ENCODE measurements around the gene MFN2.

The MFN2 gene

GRCh38 chr1:12056331-12056841 lies 76.1 kb downstream of the MFN2 start:
- DNase-seq (ENCODE audit: extremely low spot score): no peak
- ChIA-PET CTCF (no interaction called here), POLR2A (no interaction called here)
- no peak for TF ChIP-seq ARNT (IDR thresholded peaks at IDR 0.05)
- TF ChIP-seq SUZ12 (IDR thresholded peaks at IDR 0.05): no peak
- no peak for TF ChIP-seq CTBP1 (IDR thresholded peaks at IDR 0.05; ENCODE audit: borderline replicate concordance)
- no peak for TF ChIP-seq BHLHE40 (IDR thresholded peaks at IDR 0.05; ENCODE audit: borderline replicate concordance)
- TF ChIP-seq NFRKB (IDR thresholded peaks at IDR 0.05): no peak
- no peak for TF ChIP-seq SP1 (IDR thresholded peaks at IDR 0.05)
- no peak for TF ChIP-seq FOXM1 (IDR thresholded peaks at IDR 0.05; ENCODE audit: borderline replicate concordance)
- TF ChIP-seq FOXK2 (IDR thresholded peaks at IDR 0.05): no peak
- no peak for TF ChIP-seq L3MBTL2 (conservative IDR thresholded peaks at IDR 0.05)
- no peak for TF ChIP-seq FOXA1 (IDR thresholded peaks at IDR 0.05)
- TF ChIP-seq LEF1 (IDR thresholded peaks at IDR 0.05; ENCODE audit: borderline replicate concordance): no peak
- TF ChIP-seq HDGF (IDR thresholded peaks at IDR 0.05; ENCODE audit: borderline replicate concordance): no peak
- no peak for TF ChIP-seq TARDBP (IDR thresholded peaks at IDR 0.05)

- TF ChIP-seq L3MBTL2 (conservative IDR thresholded peaks at IDR 0.05) (no peak), SUZ12 (IDR thresholded peaks at IDR 0.05) (no peak), ARNT (IDR thresholded peaks at IDR 0.05) (no peak), PKNOX1 (IDR thresholded peaks at IDR 0.05) (no peak), HDGF (IDR thresholded peaks at IDR 0.05; ENCODE audit: borderline replicate concordance) (no peak), TARDBP (IDR thresholded peaks at IDR 0.05) (no peak), FOXA1 (IDR thresholded peaks at IDR 0.05) (no peak), SP1 (IDR thresholded peaks at IDR 0.05) (no peak), FOXM1 (IDR thresholded peaks at IDR 0.05; ENCODE audit: borderline replicate concordance) (no peak), ELF4 (IDR thresholded peaks at IDR 0.05) (no peak), BHLHE40 (IDR thresholded peaks at IDR 0.05; ENCODE audit: borderline replicate concordance) (no peak), ZNF384 (IDR thresholded peaks at IDR 0.05) (no peak), CTBP1 (IDR thresholded peaks at IDR 0.05; ENCODE audit: borderline replicate concordance) (no peak), NFRKB (IDR thresholded peaks at IDR 0.05) (no peak), FOXK2 (IDR thresholded peaks at IDR 0.05) (no peak), LEF1 (IDR thresholded peaks at IDR 0.05; ENCODE audit: borderline replicate concordance) (no peak)
- ChIA-PET CTCF (no interaction called here), POLR2A (interaction anchor here (0.8 kb wide), 1 partner anchor 562 kb away, joined by 3 read pairs; no protein-coding TSS in a partner anchor)
- DNase-seq (ENCODE audit: extremely low spot score): no peak
These were observed 77.1 kb downstream of the MFN2 start for GRCh38 chr1:12057382-12057781.

GRCh38 chr1:12057940-12058687 lies 77.9 kb downstream of the MFN2 start:
- ChIA-PET POLR2A (no interaction called here), CTCF (no interaction called here)
- TF ChIP-seq SUZ12 (IDR thresholded peaks at IDR 0.05) (no peak), PKNOX1 (IDR thresholded peaks at IDR 0.05) (no peak)
- DNase-seq (ENCODE audit: extremely low spot score): no peak

GRCh38 chr1:12059226-12059625 lies 79.0 kb downstream of the MFN2 start:
- POLR2A ChIA-PET: interaction anchor here (1.1 kb wide), 1 partner anchor 40 kb away, joined by 3 read pairs; the partner anchor contains the start of gene MIIP
- DNase-seq (ENCODE audit: extremely low spot score): no peak
- no peak for TF ChIP-seq ZNF384 (IDR thresholded peaks at IDR 0.05)
- CTCF ChIA-PET: no interaction called here

- ChIA-PET CTCF (no interaction called here), POLR2A (interaction anchor here (1.1 kb wide), 1 partner anchor 41 kb away, joined by 3 read pairs; the partner anchor contains the start of gene MIIP)
- DNase-seq (ENCODE audit: extremely low spot score): no peak
- TF ChIP-seq FOXK2 (IDR thresholded peaks at IDR 0.05) (no peak), CTBP1 (IDR thresholded peaks at IDR 0.05; ENCODE audit: borderline replicate concordance) (no peak), HDGF (IDR thresholded peaks at IDR 0.05; ENCODE audit: borderline replicate concordance) (no peak), NFRKB (IDR thresholded peaks at IDR 0.05) (no peak), SP1 (IDR thresholded peaks at IDR 0.05) (no peak), LEF1 (IDR thresholded peaks at IDR 0.05; ENCODE audit: borderline replicate concordance) (no peak)
These were observed 79.6 kb downstream of the MFN2 start for GRCh38 chr1:12059722-12060464.

GRCh38 chr1:12060500-12060899 lies 80.3 kb downstream of the MFN2 start:
- no peak for DNase-seq (ENCODE audit: extremely low spot score)
- TF ChIP-seq ELF4 (IDR thresholded peaks at IDR 0.05) (no peak), HDGF (IDR thresholded peaks at IDR 0.05; ENCODE audit: borderline replicate concordance) (no peak), FOXA1 (IDR thresholded peaks at IDR 0.05) (no peak), SP1 (IDR thresholded peaks at IDR 0.05) (no peak), TARDBP (IDR thresholded peaks at IDR 0.05) (no peak), NFRKB (IDR thresholded peaks at IDR 0.05) (no peak), CTBP1 (IDR thresholded peaks at IDR 0.05; ENCODE audit: borderline replicate concordance) (no peak)
- POLR2A ChIA-PET: no interaction called here
- CTCF ChIA-PET: no interaction called here
